Measurements from ENCODE around the gene PLEKHN1.
"Not testable (repeated sequence)": the region's sequence is repeated elsewhere in the genome, so short reads cannot be mapped to it uniquely, and the experiment has no call there.

Gene PLEKHN1

GRCh38 chr1:975365-975764 lies 9.1 kb downstream of the PLEKHN1 start:
- no peak for DNase-seq

GRCh38 chr1:975896-976683 lies 9.8 kb downstream of the PLEKHN1 start:
- DNase-seq = peak; percentile 76

GRCh38 chr1:976791-977190 lies 10.5 kb downstream of the PLEKHN1 start:
- DNase-seq = not testable (repeated sequence)

GRCh38 chr1:978069-978834 lies 12.0 kb downstream of the PLEKHN1 start:
- no peak for DNase-seq

- no peak for DNase-seq
Measured at GRCh38 chr1:978835-979743, 12.8 kb downstream of the PLEKHN1 start.

GRCh38 chr1:979744-980072 lies 13.4 kb downstream of the PLEKHN1 start:
- no peak for DNase-seq

GRCh38 chr1:980137-980571 lies 13.9 kb downstream of the PLEKHN1 start:
- DNase-seq = no peak

- DNase-seq = no peak
Measured at GRCh38 chr1:980602-981395, 14.5 kb downstream of the PLEKHN1 start.

- no peak for DNase-seq
Measured at GRCh38 chr1:981491-981954, 15.2 kb downstream of the PLEKHN1 start.

- no peak for DNase-seq
Measured at GRCh38 chr1:981955-982558, 15.8 kb downstream of the PLEKHN1 start, which contains the start of gene PERM1. Gene PERM1 (minus strand): TSS chr1:982093. CDS start chr1:981029, 1,064 bp downstream.

- no peak for DNase-seq
Measured at GRCh38 chr1:982765-983436, 16.6 kb downstream of the PLEKHN1 start.

GRCh38 chr1:983798-984475 lies 17.7 kb downstream of the PLEKHN1 start:
- DNase-seq = peak; percentile 64

- no peak for DNase-seq
Measured at GRCh38 chr1:984476-984814, 18.2 kb downstream of the PLEKHN1 start.

GRCh38 chr1:985126-985525 lies 18.8 kb downstream of the PLEKHN1 start:
- DNase-seq = no peak

GRCh38 chr1:988061-988460 lies 21.8 kb downstream of the PLEKHN1 start:
- DNase-seq = not testable (repeated sequence)

GRCh38 chr1:991275-991674 lies 25.0 kb downstream of the PLEKHN1 start:
- not testable (repeated sequence) for DNase-seq

GRCh38 chr1:991895-992294 lies 25.6 kb downstream of the PLEKHN1 start:
- no peak for DNase-seq

- DNase-seq = no peak
Measured at GRCh38 chr1:992362-992761, 26.1 kb downstream of the PLEKHN1 start.

GRCh38 chr1:993379-993995 lies 27.2 kb downstream of the PLEKHN1 start:
- DNase-seq = no peak

- not testable (repeated sequence) for DNase-seq
Measured at GRCh38 chr1:994546-994945, 28.3 kb downstream of the PLEKHN1 start.
